Natural killer cell (primary cell): ENCODE results near the gene ABCD1. TPM values are rescaled to one million over a fixed set of nuclear protein-coding genes. Genes with fewer than 3 reads are reported as not detected.

Experiments used
- ATAC-seq, 3 donors: fragments of 150-1000 bp in 2 of 3; fragments of 200-7000 bp in 1 of 3; cut with Tn5 transposase; 1 replicate in 1 of 3; 2 replicates in 2 of 3; pipeline ENCODE4 v1.10.0; 2021; ENCODE audit warnings: mild to moderate bottlenecking in 2 of 3, moderate library complexity in 2 of 3
- DNase-seq, 2 donors: peaks; one replicate each; pipeline versions ENCODE4 v3.0.0 to v3.0.0-alpha.2; 2013 to 2021; ENCODE audit warnings: mixed read lengths in 1 of 2
- H3K27ac ChIP-seq: one replicate; pipeline ENCODE4 v1.5.1; 2013; ENCODE audit warnings: mild to moderate bottlenecking, low read length
- H3K27me3 ChIP-seq: one replicate; pipeline ENCODE4 v1.6.1; 2013; ENCODE audit warnings: low read length; ENCODE audit not compliant: control insufficient read depth, insufficient read depth
- H3K36me3 ChIP-seq: one replicate; pipeline ENCODE4 v1.6.1; 2013; ENCODE audit warnings: low read length; ENCODE audit not compliant: control insufficient read depth, insufficient read depth
- H3K4me1 ChIP-seq: one replicate; pipeline ENCODE4 v1.6.1; 2013; ENCODE audit warnings: low read length; ENCODE audit not compliant: control insufficient read depth, insufficient read depth
- H3K4me3 ChIP-seq: one replicate; pipeline ENCODE4 v1.5.1; 2013; ENCODE audit warnings: low read length
- H3K9me3 ChIP-seq: one replicate; pipeline ENCODE4 v1.6.1; 2013; ENCODE audit warnings: low read length; ENCODE audit not compliant: control insufficient read depth, insufficient read depth
- H3K27ac Mint-ChIP-seq, 2 donors: one replicate each; pipeline ENCODE4 v1.8.0; 2022; ENCODE audit warnings: mild to moderate bottlenecking in 2 of 2, mixed read lengths in 2 of 2, moderate library complexity in 1 of 2
- H3K27me3 Mint-ChIP-seq, 2 donors: one replicate each; pipeline ENCODE4 v1.8.0; 2022; ENCODE audit warnings: low read depth in 2 of 2, mixed read lengths in 2 of 2
- H3K36me3 Mint-ChIP-seq: one replicate; pipeline ENCODE4 v1.8.0; 2022; ENCODE audit warnings: mixed read lengths
- H3K4me1 Mint-ChIP-seq, 2 donors: one replicate each; pipeline ENCODE4 v1.8.0; 2022; ENCODE audit warnings: mixed read lengths in 2 of 2
- H3K4me3 Mint-ChIP-seq: one replicate; pipeline ENCODE4 v1.8.0; 2022; ENCODE audit warnings: mild to moderate bottlenecking, moderate library complexity, mixed read lengths
- H3K9me3 Mint-ChIP-seq, 2 donors: one replicate each; pipeline ENCODE4 v1.8.0; 2022; ENCODE audit warnings: mixed read lengths in 2 of 2
- CTCF ChIP-seq: fragments of 200-600 bp; IDR thresholded peaks from one replicate; pipeline ENCODE4 v1.8.0; 2022; ENCODE audit warnings: antibody characterized with exemption
- WGBS: methylation state at CpG from one replicate; pipeline ENCODE4 v1.1.7; 2013; ENCODE audit warnings: missing lambda C conversion rate; ENCODE audit not compliant: insufficient coverage; 5-methylcytosine and 5-hydroxymethylcytosine counted together
- intact Hi-C: fragments of 100-400 bp; cut with micrococcal nuclease; formaldehyde crosslinking; loops from one replicate; pipeline ENCODE4 v1.14.2; 2022
- total RNA-seq, 4 donors: library from RNA; stranded (reverse); fragments of 120-200 nt in 1 of 4; gene quantifications; one replicate each; pipeline versions ENCODE4 v1.2.3 to v1.2.4, GENCODE V29; 2013 to 2022

The ABCD1 gene
- total RNA-seq, 3 donors from 2014 or later (not counting 1 experiment from before 2014, with no cell fraction given): 12.2 to 13.9 (median 13.8) TPM

DNA sequence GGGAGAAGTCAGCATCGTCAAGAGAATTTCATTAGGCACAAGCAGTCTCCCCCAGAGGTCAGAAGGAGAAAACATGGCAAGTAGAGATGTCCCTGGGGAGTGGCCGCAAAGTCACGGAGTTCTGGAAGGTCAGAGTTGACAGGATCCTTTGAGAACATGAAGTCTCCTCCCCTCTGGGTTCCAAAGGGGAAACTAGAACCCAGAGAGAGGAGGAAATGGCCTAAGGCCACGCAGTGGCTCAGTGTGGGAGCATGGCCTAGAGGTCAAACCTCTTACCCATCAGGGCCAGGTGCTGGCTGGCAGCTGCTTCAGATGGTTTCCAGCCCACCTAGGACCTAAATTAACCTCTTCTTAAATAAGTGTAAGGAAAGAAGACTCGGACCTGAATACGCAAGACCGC is 68.6 kb downstream of the ABCD1 start:
- peak overlapping the region; percentile 93 for H3K4me3 Mint-ChIP-seq
- peak overlapping the region; percentile 97 for H3K4me3 ChIP-seq
- DNase-seq: no peak

More for the DNA sequence above, 68.6 kb downstream of the ABCD1 start:
- peaks cover 8 to 21% of the 10 kb centered on the region in 2 donors for H3K4me1 Mint-ChIP-seq
- intact Hi-C loops: no loop called here
- H3K27ac Mint-ChIP-seq: peak overlapping the region; percentile 89 to 95
- Histone ChIP-seq H3K27ac (peak overlapping the region; percentile 96), H3K9me3 (no peaks in the 10 kb centered on the region), H3K36me3 (peaks cover 24% of the 10 kb centered on the region), H3K4me1 (peaks cover 34% of the 10 kb centered on the region), H3K27me3 (no peaks in the 10 kb centered on the region)
- no peaks in the 10 kb centered on the region for H3K27me3 Mint-ChIP-seq
- no peak for ATAC-seq
- 50% methylated on average over 1 of the region's 7 CpGs for WGBS
- no peaks in the 10 kb centered on the region for H3K9me3 Mint-ChIP-seq
- H3K36me3 Mint-ChIP-seq: no peaks in the 10 kb centered on the region
- no peak for TF ChIP-seq CTCF

Other genes with a start within 250 kb of the ABCD1 start
- gene BGN, start 229.9 kb upstream of the ABCD1 start, total RNA-seq: not detected
- gene ATP2B3, start 207.2 kb upstream of the ABCD1 start, total RNA-seq: not detected
- gene CCNQ, start 125.7 kb upstream of the ABCD1 start, total RNA-seq: 10 to 100 TPM in 2 of 3 donors, 1 to 10 TPM in 1; 9.0 to 17.2 (median 12.5) TPM
- not detected for gene DUSP9, start 77.7 kb upstream of the ABCD1 start, total RNA-seq
- 1 to 10 TPM in 1 of 3 donors, under 1 TPM in 2; 0.66 to 1.1 (median 0.97) TPM for gene PNCK, start 51.0 kb upstream of the ABCD1 start, total RNA-seq
- 1 to 10 TPM in 2 of 3 donors, under 1 TPM in 1; 0.77 to 2.5 (median 1.4) TPM for gene SLC6A8, start 36.9 kb upstream of the ABCD1 start, total RNA-seq
- gene BCAP31, start 469 bp upstream of the ABCD1 start, total RNA-seq: 100 to 1,000 TPM; 109 to 131 (median 119) TPM
- 1 to 10 TPM in 2 of 3 donors, not detected in 1; 1.2 to 1.3 TPM for gene PLXNB3, start 39.4 kb downstream of the ABCD1 start, total RNA-seq
- gene SRPK3, start 56.2 kb downstream of the ABCD1 start, total RNA-seq: not detected
- 10 to 100 TPM; 70.1 to 76.5 (median 71.1) TPM for gene IDH3G, start 69.5 kb downstream of the ABCD1 start, total RNA-seq
- gene SSR4, start 69.8 kb downstream of the ABCD1 start, total RNA-seq: 100 to 1,000 TPM; 160 to 280 (median 189) TPM
- 100 to 1,000 TPM; 101 to 177 (median 157) TPM for gene PDZD4, start 105.7 kb downstream of the ABCD1 start, total RNA-seq
- gene L1CAM, start 161.3 kb downstream of the ABCD1 start, total RNA-seq: under 1 TPM in 2 of 3 donors, not detected in 1; 0.23 to 0.98 TPM
- gene AVPR2, start 179.8 kb downstream of the ABCD1 start, total RNA-seq: not detected
- 100 to 1,000 TPM; 352 to 398 (median 384) TPM for gene ARHGAP4, start 201.4 kb downstream of the ABCD1 start, total RNA-seq
- 10 to 100 TPM; 63.4 to 82.3 (median 73.1) TPM for gene NAA10, start 210.2 kb downstream of the ABCD1 start, total RNA-seq
- 10 to 100 TPM; 14.3 to 17.1 (median 15.2) TPM for gene RENBP, start 219.8 kb downstream of the ABCD1 start, total RNA-seq
- gene HCFC1, start 247.0 kb downstream of the ABCD1 start, total RNA-seq: 10 to 100 TPM; 65.2 to 76.7 (median 67.5) TPM
- gene TMEM187, start 247.9 kb downstream of the ABCD1 start, total RNA-seq: 1 to 10 TPM; 1.2 to 4.3 (median 1.4) TPM